ENCODE results near the gene DUSP10. TPM values are rescaled to one million over a fixed set of nuclear protein-coding genes. Genes with fewer than 3 reads are reported as not detected.

Gene DUSP10
- total RNA-seq, 1 experiment from 2014 or later, result 1.7 TPM

DNA sequence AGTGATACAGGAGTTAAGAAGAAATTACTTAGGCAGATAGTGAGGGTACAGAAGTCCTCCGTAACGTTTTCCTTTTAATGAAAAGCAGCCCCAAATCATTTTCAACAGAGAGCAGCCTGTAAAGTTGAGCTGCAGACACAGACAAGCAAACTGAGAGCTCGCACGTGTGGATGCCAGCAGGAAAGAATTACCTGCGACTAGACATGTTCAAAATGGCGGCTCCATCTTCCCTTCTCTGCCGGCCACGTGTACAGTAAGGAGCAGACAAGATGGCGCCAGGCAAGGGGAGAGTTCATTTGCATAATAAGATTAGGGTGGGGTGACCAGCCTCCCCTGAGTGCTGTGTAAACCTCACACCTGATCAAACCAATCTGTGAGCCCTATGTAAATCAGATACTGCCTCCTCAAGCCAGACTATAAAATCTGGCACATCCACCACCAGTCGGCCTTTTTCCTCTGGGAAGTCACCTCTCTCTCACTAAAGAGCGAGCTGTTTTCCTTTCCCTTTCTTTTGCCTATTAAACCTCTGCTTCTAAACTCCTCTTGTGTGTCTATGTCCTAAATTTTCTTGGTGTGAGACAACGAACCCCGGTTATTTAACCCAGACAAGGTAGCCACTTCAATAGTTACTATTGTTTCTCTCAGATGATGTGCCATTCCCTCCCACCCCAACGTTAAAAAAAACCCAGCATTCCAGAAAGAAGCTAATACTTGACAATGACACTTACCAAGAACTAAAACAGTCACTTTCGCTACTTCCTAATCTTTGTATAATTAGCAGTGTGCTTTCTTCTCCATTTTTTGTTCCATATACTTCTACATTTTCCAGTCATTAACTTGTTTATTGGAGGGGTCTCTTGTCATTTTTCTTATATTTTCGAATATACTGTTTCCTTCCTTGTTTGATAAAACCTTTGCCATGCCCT lies 27.4 kb downstream of the DUSP10 start:
- Histone ChIP-seq H3K27me3 (ENCODE audit: insufficient read depth, low read length) (no peaks in the 10 kb centered on the region), H3K9me2 (ENCODE audit: insufficient read depth) (no peaks in the 10 kb centered on the region), H3K4me3 (replicated peaks in 1 of 2; ENCODE audit: low read depth in 1 of 2, low read length in 2 of 2) (no peak overlapping the region), H3K4me1 (ENCODE audit: control insufficient read depth in 1 of 2, insufficient read depth in 2 of 2, low read length in 2 of 2) (peaks cover 0 to 2% of the 10 kb centered on the region in 2 experiments; a peak in 1 of 4 replicates), H2AFZ (ENCODE audit: low read depth, low read length, poor library complexity, severe bottlenecking) (no peak overlapping the region), H3K27ac (ENCODE audit: low read depth, low read length) (no peak overlapping the region), H3K9ac (ENCODE audit: low read length) (no peak overlapping the region), H4K20me1 (ENCODE audit: insufficient read depth) (no peaks in the 10 kb centered on the region), H3K36me3 (ENCODE audit: control insufficient read depth in 1 of 2, insufficient read depth in 2 of 2, low read length in 2 of 2) (no peaks in the 10 kb centered on the region), H3K4me2 (ENCODE audit: low read length) (no peak overlapping the region), H3K79me2 (ENCODE audit: insufficient read depth, low read length) (no peaks in the 10 kb centered on the region), H3K9me3 (ENCODE audit: control insufficient read depth in 1 of 2, insufficient read depth in 1 of 2, low read depth in 1 of 2, low read length in 2 of 2) (no peaks in the 10 kb centered on the region)
- intact Hi-C loops (cut with micrococcal nuclease), result no loop called here
- ChIA-PET POLR2A (no interaction called here), CTCF (no interaction called here), RAD21 (ENCODE audit: low non-redundant PET in 1 of 2, low total read pairs in 2 of 2, uncharacterized antibody in 2 of 2, unreplicated experiment in 2 of 2) (no interaction called here)
- BruUV-seq (replicated peaks), result no TSS peak
- DNase-seq (ENCODE audit: low read depth, low spot score) (no peak), ATAC-seq (no peak)
- TF ChIP-seq TCF7L2 (IDR thresholded peaks at IDR 0.05; ENCODE audit: borderline replicate concordance, extremely low read depth, insufficient read depth, insufficient read length) (no peak), ZFX (IDR thresholded peaks at IDR 0.05) (no peak)
- TF ChIP-seq, protein P1, sequence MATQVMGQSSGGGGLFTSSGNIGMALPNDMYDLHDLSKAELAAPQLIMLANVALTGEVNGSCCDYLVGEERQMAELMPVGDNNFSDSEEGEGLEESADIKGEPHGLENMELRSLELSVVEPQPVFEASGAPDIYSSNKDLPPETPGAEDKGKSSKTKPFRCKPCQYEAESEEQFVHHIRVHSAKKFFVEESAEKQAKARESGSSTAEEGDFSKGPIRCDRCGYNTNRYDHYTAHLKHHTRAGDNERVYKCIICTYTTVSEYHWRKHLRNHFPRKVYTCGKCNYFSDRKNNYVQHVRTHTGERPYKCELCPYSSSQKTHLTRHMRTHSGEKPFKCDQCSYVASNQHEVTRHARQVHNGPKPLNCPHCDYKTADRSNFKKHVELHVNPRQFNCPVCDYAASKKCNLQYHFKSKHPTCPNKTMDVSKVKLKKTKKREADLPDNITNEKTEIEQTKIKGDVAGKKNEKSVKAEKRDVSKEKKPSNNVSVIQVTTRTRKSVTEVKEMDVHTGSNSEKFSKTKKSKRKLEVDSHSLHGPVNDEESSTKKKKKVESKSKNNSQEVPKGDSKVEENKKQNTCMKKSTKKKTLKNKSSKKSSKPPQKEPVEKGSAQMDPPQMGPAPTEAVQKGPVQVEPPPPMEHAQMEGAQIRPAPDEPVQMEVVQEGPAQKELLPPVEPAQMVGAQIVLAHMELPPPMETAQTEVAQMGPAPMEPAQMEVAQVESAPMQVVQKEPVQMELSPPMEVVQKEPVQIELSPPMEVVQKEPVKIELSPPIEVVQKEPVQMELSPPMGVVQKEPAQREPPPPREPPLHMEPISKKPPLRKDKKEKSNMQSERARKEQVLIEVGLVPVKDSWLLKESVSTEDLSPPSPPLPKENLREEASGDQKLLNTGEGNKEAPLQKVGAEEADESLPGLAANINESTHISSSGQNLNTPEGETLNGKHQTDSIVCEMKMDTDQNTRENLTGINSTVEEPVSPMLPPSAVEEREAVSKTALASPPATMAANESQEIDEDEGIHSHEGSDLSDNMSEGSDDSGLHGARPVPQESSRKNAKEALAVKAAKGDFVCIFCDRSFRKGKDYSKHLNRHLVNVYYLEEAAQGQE (IDR thresholded peaks at IDR 0.05; ENCODE audit: low read depth), result no peak

Measured in HCT116 (cell line).